GM21515 (cell line): Measurements from ENCODE around the gene PFKP.

Experiments used
- ATAC-seq: cut with Tn5 transposase; IDR thresholded peaks from one replicate; pipeline ENCODE4 v1.9.1; 2021; ENCODE audit not compliant: unreplicated experiment

PFKP gene

GRCh38 chr10:3111621-3112163 lies 44.3 kb downstream of the PFKP start:
- no peak for ATAC-seq

- ATAC-seq: no peak
These were observed 46.0 kb downstream of the PFKP start for GRCh38 chr10:3113343-3113720.

- no peak for ATAC-seq
These were observed 48.3 kb downstream of the PFKP start for GRCh38 chr10:3115685-3116084.

- ATAC-seq: no peak
These were observed 49.3 kb downstream of the PFKP start for GRCh38 chr10:3116508-3117100.

GRCh38 chr10:3117486-3117885 lies 50.1 kb downstream of the PFKP start:
- no peak for ATAC-seq

- ATAC-seq: no peak
These were observed 51.3 kb downstream of the PFKP start for GRCh38 chr10:3118641-3119091.

- no peak for ATAC-seq
These were observed 52.6 kb downstream of the PFKP start for GRCh38 chr10:3119796-3120459.

GRCh38 chr10:3122034-3122433 lies 54.7 kb downstream of the PFKP start:
- ATAC-seq: no peak

GRCh38 chr10:3122486-3123205 lies 55.3 kb downstream of the PFKP start:
- no peak for ATAC-seq

- no peak for ATAC-seq
These were observed 56.4 kb downstream of the PFKP start for GRCh38 chr10:3123571-3124411.

- ATAC-seq: no peak
These were observed 57.2 kb downstream of the PFKP start for GRCh38 chr10:3124412-3125175.

GRCh38 chr10:3125527-3126170 lies 58.3 kb downstream of the PFKP start:
- no peak for ATAC-seq

- ATAC-seq: no peak
These were observed 58.9 kb downstream of the PFKP start for GRCh38 chr10:3126249-3126648.

GRCh38 chr10:3126741-3127346 lies 59.5 kb downstream of the PFKP start:
- no peak for ATAC-seq

GRCh38 chr10:3127921-3128320 lies 60.6 kb downstream of the PFKP start:
- ATAC-seq: no peak

- ATAC-seq: no peak
These were observed 61.2 kb downstream of the PFKP start for GRCh38 chr10:3128379-3129130.

- no peak for ATAC-seq
These were observed 62.4 kb downstream of the PFKP start for GRCh38 chr10:3129581-3130340.

GRCh38 chr10:3131098-3131497 lies 63.8 kb downstream of the PFKP start:
- no peak for ATAC-seq
